HepG2 (cell line): Measurements from ENCODE around the gene EIF4H. TPM values are rescaled to one million over a fixed set of nuclear protein-coding genes. Genes with fewer than 3 reads are reported as not detected.

Experiments used
- ATAC-seq: fragments of 200-7000 bp; cut with Tn5 transposase; 3 replicates; pipeline ENCODE4 v1.9.1; 2020; ENCODE audit warnings: mild to moderate bottlenecking, moderate library complexity
- Bru-seq: library from RNA; stranded (reverse); fragments of 400-500 nt; gene quantifications from one replicate; lab custom pipeline; 2021; lab: Mats Ljungman, UMichigan
- BruChase-seq, 2 experiments: library from RNA; stranded (reverse); fragments of 400-500 nt; gene quantifications; one replicate each; lab custom pipeline; 2021; lab: Mats Ljungman, UMichigan
- BruUV-seq: library from RNA; stranded (reverse); fragments of 400-500 nt; replicated peaks from 2 replicates; lab custom pipeline; 2021; lab: Mats Ljungman, UMichigan
- CTCF ChIA-PET: fragments of 300-600 bp; formaldehyde crosslinking; extraction: SDS; loops from one replicate; lab custom pipeline; 2021; ENCODE audit warnings: low total read pairs, inconsistent platforms, low intra/inter-chr PET ratio; lab: Yijun Ruan, JAX
- POLR2A ChIA-PET: fragments of 350-600 bp; sonication (Branson Sonifier 250); formaldehyde crosslinking; loops from one replicate; lab custom pipeline; 2020; ENCODE audit warnings: antibody characterized with exemption, inconsistent platforms; lab: Yijun Ruan, JAX
- DNase-seq: peaks from one replicate; pipeline ENCODE4 v3.0.0-alpha.2; 2015; ENCODE audit warnings: low spot score
- FAIRE-seq: peaks from 3 replicates; lab custom pipeline; 2011; peaks lifted over from hg19 to GRCh38; lab: Jason Lieb, UNC
- H2AFZ ChIP-seq: one replicate; pipeline ENCODE4 v1.6.1; 2011; ENCODE audit warnings: low read length, inconsistent platforms
- H3K27ac ChIP-seq: fragments of 300-600 bp; 3 replicates; pipeline ENCODE4 v1.8.0; 2011; ENCODE audit warnings: mixed run types, mild to moderate bottlenecking, mixed read lengths, low read length, inconsistent platforms; ENCODE audit not compliant: insufficient read depth; ENCODE audit errors: extremely low read length
- H3K27me3 ChIP-seq, 2 experiments: fragments of 200-600 bp in 1 of 2; 2 replicates in 1 of 2; 3 replicates in 1 of 2; pipeline versions ENCODE4 v1.6.0 to v1.8.0; 2011; ENCODE audit warnings: low read length in 2 of 2, mild to moderate bottlenecking in 2 of 2, moderate library complexity in 2 of 2, inconsistent platforms in 1 of 2; ENCODE audit not compliant: insufficient read depth in 2 of 2, control insufficient read depth in 1 of 2
- H3K36me3 ChIP-seq, 2 experiments: fragments of 200-600 bp in 1 of 2; replicated peaks in 1 of 2; 2 replicates in 1 of 2; 3 replicates in 1 of 2; pipeline versions ENCODE4 v1.5.1 to v1.8.0; 2011; ENCODE audit warnings: low read length in 2 of 2, inconsistent platforms in 1 of 2; ENCODE audit not compliant: insufficient read depth in 2 of 2, control insufficient read depth in 1 of 2
- H3K4me1 ChIP-seq: 2 replicates; pipeline ENCODE4 v1.5.1; 2012; ENCODE audit warnings: low read length, inconsistent platforms; ENCODE audit not compliant: insufficient read depth
- H3K4me2 ChIP-seq: 2 replicates; pipeline ENCODE4 v1.6.0; 2011; ENCODE audit warnings: low read depth, low read length, inconsistent platforms
- H3K4me3 ChIP-seq, 3 experiments: fragments of 200-600 bp in 1 of 3; sonication (generic), shearing (Covaris generic) in 1 of 3; replicated peaks in 1 of 3; 2 replicates each; pipeline ENCODE4 v1.5.1; 2011 to 2016; ENCODE audit warnings: low read length in 3 of 3, inconsistent platforms in 2 of 3, low read depth in 2 of 3, mild to moderate bottlenecking in 2 of 3, control low read depth in 1 of 3, mixed read lengths in 1 of 3; ENCODE audit not compliant: insufficient read depth in 1 of 3
- H3K79me2 ChIP-seq: one replicate; pipeline ENCODE4 v1.6.1; 2011; ENCODE audit warnings: low read length, inconsistent platforms; ENCODE audit not compliant: insufficient read depth
- H3K9ac ChIP-seq: 2 replicates; pipeline ENCODE4 v1.6.0; 2011; ENCODE audit warnings: mild to moderate bottlenecking, low read depth, low read length, inconsistent platforms; ENCODE audit not compliant: insufficient read depth
- H3K9me3 ChIP-seq: 2 replicates; pipeline ENCODE4 v1.5.1; 2012; ENCODE audit warnings: mild to moderate bottlenecking, low read length
- H4K20me1 ChIP-seq: 2 replicates; pipeline ENCODE4 v1.6.0; 2011; ENCODE audit warnings: inconsistent platforms, mild to moderate bottlenecking, low read length, moderate library complexity; ENCODE audit not compliant: insufficient read depth
- FIP1L1 ChIP-seq: fragments of 200-400 bp; formaldehyde crosslinking; IDR thresholded peaks from 2 replicates; pipeline ENCODE4 v1.6.1; 2018; ENCODE audit warnings: low read depth, mild to moderate bottlenecking, low read length, moderate library complexity, borderline replicate concordance; ENCODE audit not compliant: insufficient read depth
- MAZ ChIP-seq, 2 experiments: sonication (generic) in 1 of 2; formaldehyde crosslinking in 1 of 2; IDR thresholded peaks; 2 replicates each; pipeline versions ENCODE4 v1.5.0 to v1.6.1; 2012 to 2020; ENCODE audit warnings: low read depth in 2 of 2, mild to moderate bottlenecking in 2 of 2, borderline replicate concordance in 1 of 2, improper control_type of control experiment in 1 of 2, low read length in 1 of 2, missing genetic modification reagents in 1 of 2, moderate library complexity in 1 of 2
- PRDM15 ChIP-seq: sonication (generic); formaldehyde crosslinking; IDR thresholded peaks from 2 replicates; pipeline ENCODE4 v1.4.0; 2020; ENCODE audit warnings: missing genetic modification reagents
- THYN1 ChIP-seq: sonication (generic); formaldehyde crosslinking; IDR thresholded peaks from 2 replicates; pipeline ENCODE4 v1.8.1; 2023; ENCODE audit warnings: low read depth, mild to moderate bottlenecking, moderate library complexity, missing genetic modification reagents, borderline replicate concordance
- ZNF282 ChIP-seq: fragments of 450-650 bp; IDR thresholded peaks from 2 replicates; pipeline ENCODE4 v1.6.1; 2018; ENCODE audit not compliant: partially characterized antibody
- ZNF788 ChIP-seq: sonication (generic); formaldehyde crosslinking; IDR thresholded peaks from 2 replicates; pipeline ENCODE4 v1.5.0; 2020; ENCODE audit warnings: mild to moderate bottlenecking, missing genetic modification reagents, borderline replicate concordance
- WGBS: methylation state at CpG from one replicate; pipeline ENCODE4 v1.1.6; 2017; ENCODE audit warnings: low lambda C conversion rate; 5-methylcytosine and 5-hydroxymethylcytosine counted together
- in situ Hi-C: cut with HindIII; loops from 2 replicates; pipeline ENCODE4 v1.10.0; 2017; ENCODE audit warnings: low pct_unique_long_range_greater_than_20kb; ENCODE audit not compliant: extremely low pct_ligation_motif_present
- intact Hi-C: fragments of 100-400 bp; cut with micrococcal nuclease; formaldehyde crosslinking; loops from one replicate; pipeline ENCODE4 v1.10.0; 2022; ENCODE audit not compliant: unreplicated experiment
- long read RNA-seq, 2 experiments: library from RNA in 1 of 2; library from polyadenylated mRNA in 1 of 2; stranded (forward) in 1 of 2; unstranded in 1 of 2; transcript quantifications; one replicate each; pipeline ENCODE4 v2.0.0, GENCODE V29; 2019 to 2022
- polyA minus RNA-seq, 3 experiments: library from RNA; depleted of rRNA, polyadenylated mRNA; stranded (reverse); fragments of >200 nt; gene quantifications; 2 replicates each; pipeline ENCODE4 v1.2.3, GENCODE V29; 2011; ENCODE audit warnings: low replicate concordance in 1 of 3
- polyA plus RNA-seq, 8 experiments: library from polyadenylated mRNA; depleted of rRNA in 3 of 8; stranded (reverse) in 7 of 8; unstranded in 1 of 8; fragments of >200 nt; fragmentation: Illumina TruSeq in 4 of 8; extraction: Trizol in 4 of 8; gene quantifications; 2 replicates each; pipeline versions ENCODE4 v1.2.1 to v1.2.3, GENCODE V29; 2011 to 2016; ENCODE audit warnings: low read depth in 4 of 8, missing spikeins in 1 of 8, mixed read lengths in 1 of 8; ENCODE audit not compliant: insufficient read depth in 1 of 8
- total RNA-seq, 5 experiments: library from RNA; depleted of rRNA; stranded (reverse); fragments of >200 nt; fragmentation: Illumina TruSeq; extraction: Trizol; gene quantifications; 2 replicates each; pipeline ENCODE4 v1.2.3, GENCODE V29; 2016; ENCODE audit warnings: low read depth in 1 of 5
- TF ChIP-seq, protein P1 (sequence below): sonication (generic); formaldehyde crosslinking; IDR thresholded peaks from 2 replicates; pipeline ENCODE4 v1.5.1; 2020; ENCODE audit warnings: mild to moderate bottlenecking, missing genetic modification reagents

The EIF4H gene
- total RNA-seq (2016; rRNA removed; fragmentation: Illumina TruSeq; extraction: Trizol) (321 and 356 TPM in 2 replicates), polyA plus RNA-seq (2011; rRNA removed) (200 and 232 TPM in 2 replicates), polyA minus RNA-seq (2011; rRNA and poly(A)+ RNA removed; ENCODE audit: low replicate concordance) (265 and 269 TPM in 2 replicates), Bru-seq, nascent RNA (percentile 95 among the genes with signal in this experiment), BruChase-seq, experiment 1, labeled RNA remaining after a 6-hour chase (percentile 99 among the genes with signal in this experiment), BruChase-seq, experiment 2, labeled RNA remaining after a 2-hour chase (percentile 98 among the genes with signal in this experiment)
- 23.2 and 29.3 TPM in 2 replicates for total RNA-seq (2016; cell fraction: cytosol; rRNA removed; fragmentation: Illumina TruSeq; extraction: Trizol; ENCODE audit: low read depth)
- total RNA-seq (2016; cell fraction: insoluble cytoplasmic fraction; rRNA removed; fragmentation: Illumina TruSeq; extraction: Trizol) = 329 and 330 TPM in 2 replicates
- 89.4 and 96.4 TPM in 2 replicates for total RNA-seq (2016; cell fraction: membrane; rRNA removed; fragmentation: Illumina TruSeq; extraction: Trizol)
- 126 and 145 TPM in 2 replicates for total RNA-seq (2016; cell fraction: nucleus; rRNA removed; fragmentation: Illumina TruSeq; extraction: Trizol)
- polyA plus RNA-seq (2011; cell fraction: cytosol; rRNA removed) = 246 and 252 TPM in 2 replicates
- polyA plus RNA-seq (2011; cell fraction: nucleus; rRNA removed) = 96.2 and 102 TPM in 2 replicates
- 170 and 183 TPM in 2 replicates for polyA plus RNA-seq (2012)
- polyA plus RNA-seq (2016; cell fraction: cytosol; fragmentation: Illumina TruSeq; extraction: Trizol; ENCODE audit: low read depth) = 19.6 and 20.9 TPM in 2 replicates
- polyA plus RNA-seq (2016; cell fraction: insoluble cytoplasmic fraction; fragmentation: Illumina TruSeq; extraction: Trizol; ENCODE audit: low read depth) = 319 and 333 TPM in 2 replicates
- polyA plus RNA-seq (2016; cell fraction: membrane; fragmentation: Illumina TruSeq; extraction: Trizol; ENCODE audit: low read depth) = 53.6 and 62.6 TPM in 2 replicates
- polyA plus RNA-seq (2016; cell fraction: nucleus; fragmentation: Illumina TruSeq; extraction: Trizol; ENCODE audit: insufficient read depth, low read depth) = 181 and 191 TPM in 2 replicates
- 130 and 142 TPM in 2 replicates for polyA minus RNA-seq (2011; cell fraction: cytosol; rRNA and poly(A)+ RNA removed)
- polyA minus RNA-seq (2011; cell fraction: nucleus; rRNA and poly(A)+ RNA removed) = 82.8 and 86.5 TPM in 2 replicates
- long read RNA-seq, experiment 1, transcript EIF4H-201 (7 exons, 2,679 nt) = minor isoform, 42 of 312 reads
- long read RNA-seq, experiment 1, transcript EIF4H-202 (6 exons, 2,503 nt) = major isoform, 197 of 312 reads
- long read RNA-seq, experiment 1, partial matches to known transcripts = 68 of 312 reads
- long read RNA-seq, experiment 1, other reads (novel, unspliced or antisense) = 5 of 312 reads
- long read RNA-seq, experiment 2, transcript EIF4H-201 (7 exons, 2,679 nt) = minor isoform, 21 of 440 reads
- long read RNA-seq, experiment 2, transcript EIF4H-202 (6 exons, 2,503 nt) = major isoform, 223 of 440 reads
- long read RNA-seq, experiment 2, partial matches to known transcripts = 184 of 440 reads
- long read RNA-seq, experiment 2, other reads (novel, unspliced or antisense) = 6 of 440 reads

DNA sequence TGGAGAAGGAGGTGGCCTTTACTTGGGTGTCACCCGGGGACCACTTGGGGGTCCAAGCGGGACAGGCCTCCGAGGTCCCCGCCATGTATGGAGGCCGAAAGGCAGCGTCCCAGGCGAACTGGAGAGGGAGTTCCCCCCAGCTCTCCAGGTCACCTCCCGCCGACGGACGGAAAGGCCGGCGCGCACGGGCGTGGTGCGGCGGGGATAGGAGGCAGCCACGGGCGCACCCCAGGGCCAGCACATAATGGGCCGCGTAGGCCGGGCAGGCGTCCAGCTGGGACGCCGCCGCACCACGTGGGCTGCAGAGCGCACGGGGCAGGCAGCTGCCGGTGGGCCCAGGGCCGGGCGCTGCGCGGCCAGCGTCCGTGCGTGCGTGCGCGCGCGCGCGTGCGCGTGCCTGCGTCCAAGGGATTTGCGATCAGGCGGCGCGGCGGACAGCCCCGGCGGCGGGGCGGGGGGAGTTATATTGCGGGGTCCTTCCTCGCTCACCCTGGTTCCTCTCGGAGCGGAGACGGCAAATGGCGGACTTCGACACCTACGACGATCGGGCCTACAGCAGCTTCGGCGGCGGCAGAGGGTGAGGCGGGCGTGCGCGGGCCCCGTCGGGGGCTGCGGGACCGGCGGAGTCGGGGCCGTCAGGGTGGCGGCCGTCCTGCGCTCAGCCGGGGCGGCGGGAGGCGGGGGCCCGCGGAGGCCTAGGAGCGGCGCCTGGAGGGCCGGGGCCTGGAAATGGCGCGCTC is at the start of gene EIF4H:
TSS of gene EIF4H (plus strand) at position 491 of the 740 bp plus-strand sequence. CDS start at position 519, 28 bp downstream.
- peak; percentile 71 for FAIRE-seq
- Histone ChIP-seq H3K79me2 (peaks cover 49% of the 10 kb centered on the region), H4K20me1 (peaks cover 44% of the 10 kb centered on the region), H3K4me1 (peaks cover 56% of the 10 kb centered on the region), H3K27ac (peak within 1 kb of the TSS; percentile 80), H3K27me3 (no peaks in the 10 kb centered on the region; a peak in 1 of 5 replicates), H3K4me3 (peak within 1 kb of the TSS; percentile 94 to 98 (median 97)), H3K36me3 (peaks cover 4 to 8% of the 10 kb centered on the region in 2 experiments; a peak in 4 of 5 replicates), H3K9me3 (no peaks in the 10 kb centered on the region), H3K4me2 (peak within 1 kb of the TSS; percentile 86), H3K9ac (peak within 1 kb of the TSS; percentile 95), H2AFZ (peak within 1 kb of the TSS; percentile 0)
- no TSS peak for BruUV-seq
- POLR2A ChIA-PET = interaction anchor here (0.9 to 1.8 kb wide), 7 partner anchors 9 to 304 kb away, joined by 3 to 8 read pairs (median 5); partner anchors contain the start of gene LIMK1
- ATAC-seq = peak; percentile 97
- in situ Hi-C loops = loop anchor here (5.0 kb wide), 1 partner anchor 107 kb away; no protein-coding TSS in a partner anchor
- CTCF ChIA-PET = no interaction called here
- DNase-seq = peak; percentile 78
- 0% methylated on average over 6 of the region's 95 CpGs for WGBS
- intact Hi-C loops = no loop called here
- no peak for TF ChIP-seq ZNF282
- no peak for TF ChIP-seq THYN1 (CRISPR knock-in tag)
- no peak for TF ChIP-seq FIP1L1
- no peak for TF ChIP-seq ZNF788 (CRISPR knock-in tag)
- TF ChIP-seq, protein P1, sequence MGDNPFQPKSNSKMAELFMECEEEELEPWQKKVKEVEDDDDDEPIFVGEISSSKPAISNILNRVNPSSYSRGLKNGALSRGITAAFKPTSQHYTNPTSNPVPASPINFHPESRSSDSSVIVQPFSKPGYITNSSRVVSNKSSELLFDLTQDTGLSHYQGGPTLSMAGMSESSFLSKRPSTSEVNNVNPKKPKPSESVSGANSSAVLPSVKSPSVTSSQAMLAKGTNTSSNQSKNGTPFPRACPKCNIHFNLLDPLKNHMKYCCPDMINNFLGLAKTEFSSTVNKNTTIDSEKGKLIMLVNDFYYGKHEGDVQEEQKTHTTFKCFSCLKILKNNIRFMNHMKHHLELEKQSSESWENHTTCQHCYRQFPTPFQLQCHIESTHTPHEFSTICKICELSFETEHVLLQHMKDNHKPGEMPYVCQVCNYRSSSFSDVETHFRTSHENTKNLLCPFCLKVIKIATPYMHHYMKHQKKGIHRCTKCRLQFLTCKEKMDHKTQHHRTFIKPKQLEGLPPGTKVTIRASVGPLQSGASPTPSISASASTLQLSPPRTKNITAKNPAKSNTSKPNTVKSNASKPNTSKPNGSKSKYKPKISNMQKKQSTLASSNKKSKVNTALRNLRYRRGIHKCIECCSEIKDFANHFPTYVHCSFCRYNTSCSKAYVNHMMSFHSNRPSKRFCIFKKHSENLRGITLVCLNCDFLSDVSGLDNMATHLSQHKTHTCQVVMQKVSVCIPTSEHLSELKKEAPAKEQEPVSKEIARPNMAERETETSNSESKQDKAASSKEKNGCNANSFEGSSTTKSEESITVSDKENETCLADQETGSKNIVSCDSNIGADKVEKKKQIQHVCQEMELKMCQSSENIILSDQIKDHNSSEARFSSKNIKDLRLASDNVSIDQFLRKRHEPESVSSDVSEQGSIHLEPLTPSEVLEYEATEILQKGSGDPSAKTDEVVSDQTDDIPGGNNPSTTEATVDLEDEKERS (CRISPR knock-in tag) = no peak
- TF ChIP-seq MAZ (IDR thresholded peaks at IDR 0.05; ENCODE audit: borderline replicate concordance, low read depth, low read length) = peak; percentile 68
- peak; percentile 84; the same call in 1 of the 2 replicates for TF ChIP-seq MAZ (CRISPR knock-in tag; IDR thresholded peaks at IDR 0.05; ENCODE audit: low read depth)
- peak; percentile 70; the same call in 1 of the 2 replicates for TF ChIP-seq PRDM15 (CRISPR knock-in tag)
